ENCODE data around the gene PDE5A. TPM values are rescaled to one million over a fixed set of nuclear protein-coding genes. Genes with fewer than 3 reads are reported as not detected.

The PDE5A gene
- total and polyA plus RNA-seq, 2 experiments from 2014 or later: 2.3 to 19.3 TPM

- Histone ChIP-seq H3K27ac (no peak overlapping the region), H3K27me3 (no peaks in the 10 kb centered on the region), H3K36me3 (peaks cover 10% of the 10 kb centered on the region), H3K4me1 (ENCODE audit: low read depth) (peaks cover 25% of the 10 kb centered on the region), H3K4me3 (no peak overlapping the region), H3K9me3 (ENCODE audit: low read depth) (no peaks in the 10 kb centered on the region)
- no peak for TF ChIP-seq CTCF (IDR thresholded peaks at IDR 0.05; ENCODE audit: low read depth, low read length)
- no peak for DNase-seq (ENCODE audit: low read depth in 1 of 2, low spot score in 1 of 2)
Observed at GRCh38 chr4:119529788-119530187, 98.8 kb downstream of the PDE5A start.

- no peaks in the 10 kb centered on the region for H3K27me3 ChIP-seq
- peaks cover 11% of the 10 kb centered on the region for H3K36me3 ChIP-seq
- H3K27ac ChIP-seq: peak overlapping the region; percentile 53
- peaks cover 25% of the 10 kb centered on the region for H3K4me1 ChIP-seq (ENCODE audit: low read depth)
- no peaks in the 10 kb centered on the region for H3K9me3 ChIP-seq (ENCODE audit: low read depth)
- TF ChIP-seq CTCF (IDR thresholded peaks at IDR 0.05; ENCODE audit: low read depth, low read length): no peak
- H3K4me3 ChIP-seq: no peak overlapping the region
- peak in 1 of 2 donors; percentile 9 for DNase-seq (ENCODE audit: low read depth in 1 of 2, low spot score in 1 of 2)
Observed at GRCh38 chr4:119526786-119527550, 101.6 kb downstream of the PDE5A start.

GRCh38 chr4:119525771-119526712 lies 102.6 kb downstream of the PDE5A start:
- H3K27ac ChIP-seq: peak overlapping the region; percentile 53
- no peak for TF ChIP-seq CTCF (IDR thresholded peaks at IDR 0.05; ENCODE audit: low read depth, low read length)
- DNase-seq (ENCODE audit: low read depth in 1 of 2, low spot score in 1 of 2): peak in 1 of 2 donors; percentile 18
- H3K9me3 ChIP-seq (ENCODE audit: low read depth): no peaks in the 10 kb centered on the region
- no peaks in the 10 kb centered on the region for H3K27me3 ChIP-seq
- peaks cover 10% of the 10 kb centered on the region for H3K36me3 ChIP-seq
- H3K4me3 ChIP-seq: no peak overlapping the region
- peaks cover 25% of the 10 kb centered on the region for H3K4me1 ChIP-seq (ENCODE audit: low read depth)

GRCh38 chr4:119525005-119525749 lies 103.4 kb downstream of the PDE5A start:
- Histone ChIP-seq H3K27ac (no peak overlapping the region), H3K27me3 (no peaks in the 10 kb centered on the region), H3K4me3 (no peak overlapping the region), H3K9me3 (ENCODE audit: low read depth) (no peaks in the 10 kb centered on the region), H3K4me1 (ENCODE audit: low read depth) (peaks cover 25% of the 10 kb centered on the region), H3K36me3 (peaks cover 10% of the 10 kb centered on the region)
- no peak for TF ChIP-seq CTCF (IDR thresholded peaks at IDR 0.05; ENCODE audit: low read depth, low read length)
- DNase-seq (ENCODE audit: low read depth in 1 of 2, low spot score in 1 of 2): peak in 1 of 2 donors; percentile 77

GRCh38 chr4:119523399-119523798 lies 105.2 kb downstream of the PDE5A start:
- H3K4me1 ChIP-seq (ENCODE audit: low read depth): peaks cover 25% of the 10 kb centered on the region
- H3K4me3 ChIP-seq: no peak overlapping the region
- no peak for TF ChIP-seq CTCF (IDR thresholded peaks at IDR 0.05; ENCODE audit: low read depth, low read length)
- H3K27ac ChIP-seq: no peak overlapping the region
- H3K27me3 ChIP-seq: no peaks in the 10 kb centered on the region
- DNase-seq (ENCODE audit: low read depth in 1 of 2, low spot score in 1 of 2): no peak
- H3K9me3 ChIP-seq (ENCODE audit: low read depth): no peaks in the 10 kb centered on the region
- H3K36me3 ChIP-seq: peaks cover 19% of the 10 kb centered on the region
